ENCODE measurements around the gene ZNF280D. TPM values are rescaled to one million over a fixed set of nuclear protein-coding genes. Genes with fewer than 3 reads are reported as not detected.

ZNF280D gene
- total and polyA plus RNA-seq, 2 of the 8 experiments (the other 6 are each of a cell fraction or from before 2014, with no cell fraction given): 7.4 to 27.5 TPM

GRCh38 chr15:56778761-56779160, 45.5 kb upstream of the ZNF280D start:
- Histone ChIP-seq H2BK15ac (ENCODE audit: low read length) (no peak overlapping the region), H3K56ac (replicated peaks; ENCODE audit: insufficient read length, low read depth, low read length) (no peak overlapping the region), H2BK5ac (ENCODE audit: low read depth, low read length) (no peak overlapping the region), H2BK12ac (ENCODE audit: low read depth, low read length) (no peak overlapping the region), H4K8ac (ENCODE audit: extremely low read depth, insufficient read depth, low read length) (no peak overlapping the region), H4K20me1 (replicated peaks in 1 of 2; ENCODE audit: control insufficient read depth in 1 of 2, insufficient read depth in 2 of 2, low read length in 2 of 2) (no peaks in the 10 kb centered on the region), H3K9me3 (ENCODE audit: insufficient read depth in 2 of 2, low read depth in 1 of 2, low read length in 1 of 2) (peaks cover 0 to 8% of the 10 kb centered on the region in 2 experiments; a peak in 1 of 4 replicates), H3K4me1 (replicated peaks in 1 of 4; ENCODE audit: control insufficient read depth in 3 of 4, insufficient read depth in 4 of 4, low read length in 3 of 4) (peaks cover 0 to 2% (median 0%) of the 10 kb centered on the region in 4 experiments; a peak in 1 of 7 replicates), H4K91ac (replicated peaks; ENCODE audit: insufficient read length, low read length) (no peak overlapping the region), H2AFZ (ENCODE audit: low read length) (no peak overlapping the region), H3K36me3 (ENCODE audit: control insufficient read depth in 2 of 4, insufficient read depth in 4 of 4, low read length in 3 of 4) (no peaks in the 10 kb centered on the region), H3K23ac (ENCODE audit: insufficient read length) (no peak overlapping the region), H3K4me3 (ENCODE audit: extremely low read depth in 1 of 4, insufficient read depth in 2 of 4, low read depth in 3 of 4, low read length in 4 of 4) (no peak overlapping the region), H3K9ac (replicated peaks in 1 of 4; ENCODE audit: extremely low read depth in 1 of 4, low read depth in 3 of 4, low read length in 3 of 4) (no peak overlapping the region), H3K79me1 (ENCODE audit: low read depth, low read length) (no peaks in the 10 kb centered on the region), H3K79me2 (ENCODE audit: control insufficient read depth in 1 of 2, insufficient read depth in 2 of 2, low read length in 2 of 2) (no peaks in the 10 kb centered on the region), H4K5ac (ENCODE audit: insufficient read length, low read depth, low read length) (no peak overlapping the region), H2BK20ac (ENCODE audit: low read length) (no peak overlapping the region), H2BK120ac (replicated peaks; ENCODE audit: low read depth, low read length) (no peak overlapping the region), H3K14ac (ENCODE audit: insufficient read length) (no peak overlapping the region), H3K4ac (replicated peaks; ENCODE audit: insufficient read length, low read depth, low read length) (no peak overlapping the region), H3K23me2 (ENCODE audit: low read depth, low read length) (no peaks in the 10 kb centered on the region), H2AK5ac (ENCODE audit: low read depth, low read length) (no peak overlapping the region), H3K4me2 (ENCODE audit: insufficient read depth in 1 of 2, low read depth in 2 of 2, low read length in 2 of 2) (no peak overlapping the region), H3K27ac (ENCODE audit: low read depth, low read length) (no peak overlapping the region), H3K27me3 (replicated peaks in 1 of 4; ENCODE audit: control insufficient read depth in 3 of 4, extremely low read depth in 1 of 4, insufficient read depth in 3 of 4, low read length in 3 of 4) (no peaks in the 10 kb centered on the region), H3K18ac (ENCODE audit: extremely low read depth, low read length) (no peak overlapping the region)
- WGBS, 2 experiments (ENCODE audit: extremely low coverage in 1 of 2, insufficient coverage in 1 of 2, insufficient read length in 1 of 2, insufficient replicate concordance in 2 of 2, low coverage in 1 of 2, low lambda C conversion rate in 2 of 2, missing lambda C conversion rate in 1 of 2): 86% methylated on average over 2 of the region's 2 CpGs; no CpG with 5 or more reads in 1 of the 2 experiments
- CTCF ChIA-PET (ENCODE audit: partially characterized antibody): no interaction called here
- DNase-seq (ENCODE audit: low read depth in 1 of 2, low spot score in 2 of 2) (no peak), FAIRE-seq (no peak)
- POLR2A ChIA-PET (ENCODE audit: partially characterized antibody): no interaction called here
- TF ChIP-seq SRF (IDR thresholded peaks at IDR 0.05; ENCODE audit: low read depth, low read length): no peak
- TF ChIP-seq GTF2F1 (IDR thresholded peaks at IDR 0.05; ENCODE audit: borderline replicate concordance, low read depth, low read length): no peak
- TF ChIP-seq SIRT6 (IDR thresholded peaks at IDR 0.05; ENCODE audit: low read length): no peak
- TF ChIP-seq JUN (IDR thresholded peaks at IDR 0.05; ENCODE audit: low read depth, low read length): no peak

Measured in H1 (cell line).